Fibroblast of skin of scalp (primary cell): ENCODE data around the gene CACUL1.

Experiments
- DNase-seq: peaks from one replicate; pipeline ENCODE4 v3.0.0-alpha.2; 2013

Gene CACUL1

GRCh38 chr10:118768041-118768919, 13.5 kb upstream of the CACUL1 start:
- no peak for DNase-seq

- no peak for DNase-seq
Measured at GRCh38 chr10:118767297-118768040, 12.7 kb upstream of the CACUL1 start.

GRCh38 chr10:118764195-118764594, 9.4 kb upstream of the CACUL1 start:
- DNase-seq: no peak

- DNase-seq: no peak
Measured at GRCh38 chr10:118763202-118763988, 8.6 kb upstream of the CACUL1 start.

- no peak for DNase-seq
Measured at GRCh38 chr10:118760265-118760664, 5.5 kb upstream of the CACUL1 start.

GRCh38 chr10:118758449-118758848, 3.7 kb upstream of the CACUL1 start:
- DNase-seq: no peak

- peak; percentile 13 for DNase-seq
Measured at GRCh38 chr10:118754229-118754555, 578 bp downstream of the CACUL1 start.

- peak; percentile 23 for DNase-seq
Measured at GRCh38 chr10:118753331-118754228, 1.2 kb downstream of the CACUL1 start.

GRCh38 chr10:118752409-118752808, 2.4 kb downstream of the CACUL1 start:
- no peak for DNase-seq

GRCh38 chr10:118751265-118751664, 3.5 kb downstream of the CACUL1 start:
- no peak for DNase-seq

- no peak for DNase-seq
Measured at GRCh38 chr10:118748041-118748440, 6.7 kb downstream of the CACUL1 start.

GRCh38 chr10:118746246-118746645, 8.5 kb downstream of the CACUL1 start:
- no peak for DNase-seq

GRCh38 chr10:118745056-118745455, 9.7 kb downstream of the CACUL1 start:
- no peak for DNase-seq

- DNase-seq: peak; percentile 12
Measured at GRCh38 chr10:118744346-118744918, 10.3 kb downstream of the CACUL1 start.

- peak; percentile 79 for DNase-seq
Measured at GRCh38 chr10:118742782-118743181, 12.0 kb downstream of the CACUL1 start.

- no peak for DNase-seq
Measured at GRCh38 chr10:118742032-118742431, 12.7 kb downstream of the CACUL1 start.

- no peak for DNase-seq
Measured at GRCh38 chr10:118738406-118738805, 16.4 kb downstream of the CACUL1 start.

GRCh38 chr10:118737603-118738302, 17.0 kb downstream of the CACUL1 start:
- no peak for DNase-seq

- no peak for DNase-seq
Measured at GRCh38 chr10:118735294-118735693, 19.5 kb downstream of the CACUL1 start.

GRCh38 chr10:118734475-118734874, 20.3 kb downstream of the CACUL1 start:
- no peak for DNase-seq
